AG09309 (cell line): Measurements from ENCODE around the gene ALDH1A3.

Experiments
- DNase-seq: peaks from one replicate; pipeline ENCODE4 v3.0.0-alpha.2; 2010; ENCODE audit warnings: low read depth
- H3K4me3 ChIP-seq: 2 replicates; pipeline ENCODE4 v1.5.1; 2011; ENCODE audit warnings: mild to moderate bottlenecking, low read depth, low read length, moderate library complexity; ENCODE audit not compliant: control insufficient read depth
- TF ChIP-seq, protein P1 (sequence below): IDR thresholded peaks from 2 replicates; pipeline ENCODE4 v1.5.1; 2011; ENCODE audit warnings: mild to moderate bottlenecking, low read depth, low read length, inconsistent platforms; ENCODE audit not compliant: insufficient read depth, control insufficient read depth; ENCODE audit errors: missing control alignments

ALDH1A3 gene

DNA sequence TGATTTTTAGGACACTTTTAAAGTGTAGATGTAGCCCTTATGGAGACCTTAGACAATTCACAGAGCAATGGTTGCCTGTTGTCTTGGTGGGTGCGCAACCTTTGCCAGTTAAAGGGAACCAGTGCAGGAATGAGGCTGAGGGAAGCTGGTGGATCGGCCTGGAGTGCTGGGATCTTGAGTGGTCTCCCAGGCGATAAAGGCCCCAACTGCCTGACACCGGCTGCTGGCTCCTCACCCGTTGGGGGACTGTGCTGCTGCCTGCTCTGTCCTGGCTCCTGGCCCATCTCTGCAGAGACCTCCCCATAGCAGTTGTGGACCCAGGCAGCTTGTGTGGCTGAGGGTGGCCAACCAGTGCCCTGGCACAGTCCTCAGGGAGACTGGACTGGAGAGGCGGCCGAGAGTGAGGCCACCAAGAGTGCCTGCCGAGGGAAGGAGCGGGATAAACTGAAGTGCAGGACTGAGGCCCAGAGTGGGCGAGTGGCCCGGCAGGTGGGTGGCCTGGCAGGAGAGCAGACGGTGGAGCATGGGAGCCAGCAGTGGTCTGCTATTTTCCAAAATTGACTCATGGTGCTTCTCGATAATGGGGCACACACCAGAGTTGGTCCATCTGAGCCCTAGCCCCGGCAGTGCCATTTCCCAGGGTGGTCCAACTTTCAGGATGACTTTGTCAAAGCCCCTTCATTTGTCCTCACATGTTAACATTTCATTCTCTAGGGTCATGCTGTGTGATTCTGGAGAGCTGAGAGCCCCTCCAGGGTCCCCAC is 2.1 kb downstream of the ALDH1A3 start:
- no peak overlapping the region for H3K4me3 ChIP-seq
- TF ChIP-seq, protein P1, sequence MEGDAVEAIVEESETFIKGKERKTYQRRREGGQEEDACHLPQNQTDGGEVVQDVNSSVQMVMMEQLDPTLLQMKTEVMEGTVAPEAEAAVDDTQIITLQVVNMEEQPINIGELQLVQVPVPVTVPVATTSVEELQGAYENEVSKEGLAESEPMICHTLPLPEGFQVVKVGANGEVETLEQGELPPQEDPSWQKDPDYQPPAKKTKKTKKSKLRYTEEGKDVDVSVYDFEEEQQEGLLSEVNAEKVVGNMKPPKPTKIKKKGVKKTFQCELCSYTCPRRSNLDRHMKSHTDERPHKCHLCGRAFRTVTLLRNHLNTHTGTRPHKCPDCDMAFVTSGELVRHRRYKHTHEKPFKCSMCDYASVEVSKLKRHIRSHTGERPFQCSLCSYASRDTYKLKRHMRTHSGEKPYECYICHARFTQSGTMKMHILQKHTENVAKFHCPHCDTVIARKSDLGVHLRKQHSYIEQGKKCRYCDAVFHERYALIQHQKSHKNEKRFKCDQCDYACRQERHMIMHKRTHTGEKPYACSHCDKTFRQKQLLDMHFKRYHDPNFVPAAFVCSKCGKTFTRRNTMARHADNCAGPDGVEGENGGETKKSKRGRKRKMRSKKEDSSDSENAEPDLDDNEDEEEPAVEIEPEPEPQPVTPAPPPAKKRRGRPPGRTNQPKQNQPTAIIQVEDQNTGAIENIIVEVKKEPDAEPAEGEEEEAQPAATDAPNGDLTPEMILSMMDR = no peak
- no peak for DNase-seq

DNA sequence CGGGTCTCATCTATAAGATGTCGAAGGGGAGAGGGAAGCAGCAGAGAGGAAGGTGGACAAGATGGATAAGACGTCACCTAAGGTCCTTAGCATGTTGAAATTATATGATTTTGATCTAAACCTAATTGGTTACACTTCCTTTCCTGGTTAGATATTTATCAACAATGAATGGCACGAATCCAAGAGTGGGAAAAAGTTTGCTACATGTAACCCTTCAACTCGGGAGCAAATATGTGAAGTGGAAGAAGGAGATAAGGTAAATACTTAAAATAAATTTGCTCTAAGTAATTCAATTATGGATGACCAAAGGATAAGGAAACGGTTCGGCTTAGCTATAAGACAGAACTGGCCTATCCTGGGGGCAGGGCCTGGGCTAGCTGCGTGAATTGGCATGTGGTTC is 5.5 kb downstream of the ALDH1A3 start:
- H3K4me3 ChIP-seq = no peak overlapping the region
- TF ChIP-seq, protein P1 = no peak
- DNase-seq = no peak

DNA sequence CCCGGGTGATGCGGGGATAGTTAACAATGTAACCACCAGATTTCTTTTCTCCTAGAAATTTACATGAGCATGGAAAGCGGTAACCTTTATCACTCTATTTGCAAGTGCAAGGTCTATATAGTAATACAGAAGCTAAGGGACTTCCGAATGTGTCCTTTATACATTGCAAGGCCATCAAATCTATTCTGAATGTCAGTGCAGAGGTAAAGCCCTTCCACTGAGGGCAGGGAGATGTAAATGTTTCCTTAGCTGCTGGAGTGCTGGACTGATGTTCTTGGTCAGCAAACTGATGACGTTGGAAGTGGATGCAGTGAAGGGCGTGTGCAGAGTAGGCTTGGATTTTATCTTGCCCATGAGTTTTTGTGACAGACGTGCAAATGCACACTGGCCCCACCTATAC is 6.2 kb downstream of the ALDH1A3 start:
- no peak overlapping the region for H3K4me3 ChIP-seq
- no peak for DNase-seq
- TF ChIP-seq, protein P1 = no peak

DNA sequence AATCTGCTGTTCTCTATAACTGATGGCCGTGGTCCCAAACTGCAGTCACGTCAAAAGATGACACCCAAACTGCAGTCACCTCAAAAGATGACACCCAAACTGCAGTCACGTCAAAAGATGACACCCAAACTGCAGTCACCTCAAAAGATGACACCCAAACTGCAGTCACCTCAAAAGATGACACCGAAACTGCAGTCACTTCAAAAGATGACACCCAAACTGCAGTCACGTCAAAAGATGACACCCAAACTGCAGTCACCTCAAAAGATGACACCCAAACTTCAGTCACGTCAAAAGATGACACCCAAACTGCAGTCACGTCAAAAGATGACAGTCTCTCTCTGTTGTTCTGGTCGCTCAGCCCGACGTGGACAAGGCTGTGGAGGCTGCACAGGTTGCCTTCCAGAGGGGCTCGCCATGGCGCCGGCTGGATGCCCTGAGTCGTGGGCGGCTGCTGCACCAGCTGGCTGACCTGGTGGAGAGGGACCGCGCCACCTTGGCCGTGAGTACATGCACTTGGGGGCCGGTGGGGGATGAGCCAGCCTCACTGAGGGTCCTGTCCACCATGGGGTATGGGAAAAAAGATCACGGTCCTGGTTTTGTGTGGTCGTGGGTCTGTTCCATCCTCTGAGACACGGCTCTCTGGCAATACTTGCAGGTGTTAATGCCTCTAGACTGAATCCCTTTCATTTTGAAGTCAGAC is 7.7 kb downstream of the ALDH1A3 start:
- DNase-seq = no peak
- TF ChIP-seq, protein P1 = no peak

DNA sequence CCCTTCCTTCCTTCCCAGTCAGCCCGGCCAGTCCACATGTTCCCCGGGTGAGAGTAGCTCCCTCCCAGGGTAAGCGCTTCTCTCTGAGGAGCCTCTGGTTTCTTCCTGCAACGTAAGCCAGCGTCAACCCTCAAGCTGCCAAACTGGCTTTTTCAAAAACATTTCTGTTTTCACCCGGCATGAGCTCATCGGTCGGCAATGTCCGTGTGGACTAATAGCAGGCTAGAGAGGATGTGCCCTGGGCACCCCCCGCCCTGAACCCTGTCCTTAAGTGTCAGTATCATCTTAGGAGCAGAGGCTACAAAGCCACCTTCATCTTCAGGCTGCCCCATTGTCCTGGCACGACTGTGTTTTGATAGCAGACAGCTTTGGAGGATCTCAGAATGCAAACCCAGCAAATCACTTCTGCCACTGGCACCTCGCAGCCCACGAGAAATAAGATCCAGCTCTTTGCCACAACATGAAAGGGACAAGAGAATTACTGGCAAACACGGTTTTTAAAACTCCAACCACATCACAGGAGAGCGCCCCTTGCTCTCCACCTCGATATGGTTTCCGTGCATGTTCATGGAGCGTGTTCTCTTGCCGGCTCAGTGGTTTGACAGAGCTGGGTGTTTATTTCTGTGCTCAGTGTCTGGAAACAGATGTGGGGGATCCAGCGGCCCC is 9.9 kb downstream of the ALDH1A3 start:
- H3K4me3 ChIP-seq = no peak overlapping the region
- peak; percentile 42 for DNase-seq
- TF ChIP-seq, protein P1 = no peak

More for the DNA sequence above, 7.7 kb downstream of the ALDH1A3 start:
- no peak overlapping the region for H3K4me3 ChIP-seq

DNA sequence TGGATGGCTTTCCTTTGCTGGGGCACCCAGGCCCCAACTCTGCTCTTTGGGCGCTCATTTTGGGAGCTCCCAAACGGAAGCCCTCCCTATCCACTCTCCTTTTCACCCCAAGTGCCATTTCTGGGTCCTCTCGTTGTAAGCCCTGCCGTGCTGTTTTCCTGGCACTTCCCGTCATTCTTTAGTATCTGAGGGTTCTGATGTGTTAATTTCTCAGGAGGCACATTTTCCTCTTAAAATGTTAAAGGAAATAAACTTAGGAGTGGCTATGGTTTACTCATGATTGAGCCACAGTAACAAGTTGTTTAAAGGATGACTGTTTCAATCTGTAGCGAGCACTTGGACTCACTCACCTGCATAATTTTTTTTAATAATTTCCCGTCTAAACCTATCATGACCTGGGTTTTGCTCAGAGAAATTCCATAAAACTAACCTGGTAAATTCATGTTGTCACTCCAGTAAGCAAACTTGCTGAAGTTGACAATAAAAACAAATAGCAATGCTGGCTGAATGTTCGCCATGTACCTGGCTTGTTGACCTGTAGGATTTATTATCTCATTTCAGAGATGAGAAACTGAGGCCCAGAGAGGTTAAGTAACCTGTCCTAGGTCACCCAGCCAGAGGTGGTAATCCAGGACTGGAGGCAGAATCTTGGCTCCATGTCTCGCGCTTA is 10.6 kb downstream of the ALDH1A3 start:
- no peak for DNase-seq
- TF ChIP-seq, protein P1 = no peak
- no peak overlapping the region for H3K4me3 ChIP-seq
